ENCODE measurements around the gene COLEC12. TPM values are rescaled to one million over a fixed set of nuclear protein-coding genes. Genes with fewer than 3 reads are reported as not detected.

The COLEC12 gene
- total RNA-seq, 5 donors from 2014 or later (not counting 1 experiment from before 2014, with no cell fraction given): 0.07 to 0.32 TPM; not detected in 3

DNA sequence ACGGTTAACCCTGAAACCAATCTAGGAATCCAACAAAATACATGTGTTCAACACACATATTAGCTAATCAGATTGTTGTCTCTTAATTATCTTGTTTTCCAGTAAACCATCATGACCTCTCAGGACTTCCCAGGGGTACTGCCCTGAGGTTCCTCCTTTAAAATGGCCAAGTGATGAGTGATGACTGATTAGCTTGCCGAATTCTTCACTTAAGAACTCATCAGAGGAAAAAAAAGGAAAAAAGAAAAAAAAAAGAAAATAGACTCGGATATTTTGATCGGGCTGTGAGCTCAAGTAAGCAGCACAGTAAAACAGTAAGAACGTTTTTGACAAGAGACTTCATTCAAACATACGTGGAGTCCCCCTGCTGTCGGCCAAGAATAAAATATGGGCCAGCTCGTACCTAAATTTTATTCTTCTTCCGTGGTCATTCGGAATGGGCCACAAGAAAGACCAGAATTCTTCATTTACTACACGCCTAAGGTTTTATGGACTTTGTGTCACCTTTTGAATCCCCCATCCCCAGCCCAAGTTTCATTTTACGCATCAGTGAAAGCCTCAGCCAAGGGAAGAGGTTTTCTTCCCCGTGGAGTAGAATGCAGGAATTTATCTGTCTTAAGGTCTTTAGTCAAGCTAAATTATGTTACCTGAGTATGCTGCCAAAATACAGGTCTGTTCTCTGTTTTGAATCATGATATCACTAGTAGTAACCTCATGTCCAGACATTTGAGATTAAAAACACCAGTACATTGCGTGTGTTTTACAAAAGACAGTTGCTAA lies 40.5 kb downstream of the COLEC12 start:
- CTCF ChIA-PET: no interaction called here
- H3K27ac Mint-ChIP-seq: no peak overlapping the region
- no peaks in the 10 kb centered on the region for H3K36me3 Mint-ChIP-seq
- Histone ChIP-seq H3K4me1 (ENCODE audit: control insufficient read depth in 1 of 2, extremely low read depth in 1 of 2, insufficient read depth in 2 of 2, low read length in 2 of 2) (no peaks in the 10 kb centered on the region), H3K27ac (ENCODE audit: low read length) (no peak overlapping the region), H3K4me3 (ENCODE audit: control insufficient read depth in 1 of 2, extremely low read depth in 1 of 2, low read length in 1 of 2) (no peak overlapping the region), H3K27me3 (replicated peaks in 1 of 2; ENCODE audit: control insufficient read depth in 2 of 2, extremely low read depth in 1 of 2, insufficient read depth in 2 of 2, low read length in 1 of 2) (peaks cover 0 to 20% of the 10 kb centered on the region in 2 experiments), H3K9me3 (no peaks in the 10 kb centered on the region), H3K36me3 (ENCODE audit: control insufficient read depth in 2 of 2, extremely low read depth in 1 of 2, insufficient read depth in 1 of 2, low read length in 1 of 2) (no peaks in the 10 kb centered on the region)
- H3K9me3 Mint-ChIP-seq: peaks cover 0 to 9% (median 0%) of the 10 kb centered on the region in 3 donors
- DNase-seq: no peak
- ATAC-seq (replicated peaks in 1 of 4): no peak
- 90% methylated on average over 4 of the region's 14 CpGs for WGBS (ENCODE audit: insufficient coverage)
- POLR2A ChIA-PET: no interaction called here
- H3K4me3 Mint-ChIP-seq: no peak overlapping the region
- H3K27me3 Mint-ChIP-seq: peaks cover 42 to 48% of the 10 kb centered on the region in 2 donors
- no peaks in the 10 kb centered on the region for H3K4me1 Mint-ChIP-seq

GRCh38 chr18:457521-458412 lies 42.7 kb downstream of the COLEC12 start:
- no peaks in the 10 kb centered on the region for H3K36me3 Mint-ChIP-seq
- Histone ChIP-seq H3K36me3 (ENCODE audit: control insufficient read depth in 2 of 2, extremely low read depth in 1 of 2, insufficient read depth in 1 of 2, low read length in 1 of 2) (no peaks in the 10 kb centered on the region), H3K4me3 (ENCODE audit: control insufficient read depth in 1 of 2, extremely low read depth in 1 of 2, low read length in 1 of 2) (no peak overlapping the region), H3K9me3 (no peaks in the 10 kb centered on the region), H3K27ac (ENCODE audit: low read length) (no peak overlapping the region), H3K27me3 (replicated peaks in 1 of 2; ENCODE audit: control insufficient read depth in 2 of 2, extremely low read depth in 1 of 2, insufficient read depth in 2 of 2, low read length in 1 of 2) (peaks cover 0 to 10% of the 10 kb centered on the region in 2 experiments), H3K4me1 (ENCODE audit: control insufficient read depth in 1 of 2, extremely low read depth in 1 of 2, insufficient read depth in 2 of 2, low read length in 2 of 2) (no peaks in the 10 kb centered on the region)
- H3K27ac Mint-ChIP-seq: no peak overlapping the region
- WGBS (ENCODE audit: insufficient coverage): 92% methylated on average over 4 of the region's 12 CpGs
- peaks cover 34 to 42% of the 10 kb centered on the region in 2 donors for H3K27me3 Mint-ChIP-seq
- peaks cover 0 to 13% (median 2%) of the 10 kb centered on the region in 3 donors for H3K9me3 Mint-ChIP-seq
- CTCF ChIA-PET: no interaction called here
- H3K4me1 Mint-ChIP-seq: no peaks in the 10 kb centered on the region
- H3K4me3 Mint-ChIP-seq: no peak overlapping the region
- no peak for ATAC-seq (replicated peaks in 1 of 4)
- POLR2A ChIA-PET: no interaction called here
- no peak for DNase-seq

GRCh38 chr18:457140-457519 lies 43.4 kb downstream of the COLEC12 start:
- no peak overlapping the region for H3K4me3 Mint-ChIP-seq
- ATAC-seq (replicated peaks in 1 of 4) (no peak), DNase-seq (no peak)
- no peaks in the 10 kb centered on the region for H3K4me1 ChIP-seq (ENCODE audit: control insufficient read depth in 1 of 2, extremely low read depth in 1 of 2, insufficient read depth in 2 of 2, low read length in 2 of 2)
- H3K9me3 ChIP-seq: no peaks in the 10 kb centered on the region
- H3K27me3 ChIP-seq (replicated peaks in 1 of 2; ENCODE audit: control insufficient read depth in 2 of 2, extremely low read depth in 1 of 2, insufficient read depth in 2 of 2, low read length in 1 of 2): peaks cover 0 to 10% of the 10 kb centered on the region in 2 experiments
- peaks cover 0 to 15% (median 3%) of the 10 kb centered on the region in 3 donors for H3K9me3 Mint-ChIP-seq
- H3K36me3 ChIP-seq (ENCODE audit: control insufficient read depth in 2 of 2, extremely low read depth in 1 of 2, insufficient read depth in 1 of 2, low read length in 1 of 2): no peaks in the 10 kb centered on the region
- H3K27ac Mint-ChIP-seq: no peak overlapping the region
- 38% methylated on average over 7 of the region's 9 CpGs for WGBS (ENCODE audit: insufficient coverage)
- H3K27me3 Mint-ChIP-seq: peaks cover 33 to 42% of the 10 kb centered on the region in 2 donors
- CTCF ChIA-PET: no interaction called here
- no peak overlapping the region for H3K27ac ChIP-seq (ENCODE audit: low read length)
- H3K4me1 Mint-ChIP-seq: no peaks in the 10 kb centered on the region
- POLR2A ChIA-PET: no interaction called here
- no peaks in the 10 kb centered on the region for H3K36me3 Mint-ChIP-seq
- no peak overlapping the region for H3K4me3 ChIP-seq (ENCODE audit: control insufficient read depth in 1 of 2, extremely low read depth in 1 of 2, low read length in 1 of 2)

- no peak overlapping the region for H3K27ac ChIP-seq (ENCODE audit: low read length)
- H3K36me3 ChIP-seq (ENCODE audit: control insufficient read depth in 2 of 2, extremely low read depth in 1 of 2, insufficient read depth in 1 of 2, low read length in 1 of 2): no peaks in the 10 kb centered on the region
- H3K4me1 ChIP-seq (ENCODE audit: control insufficient read depth in 1 of 2, extremely low read depth in 1 of 2, insufficient read depth in 2 of 2, low read length in 2 of 2): no peaks in the 10 kb centered on the region
- peaks cover 0 to 10% of the 10 kb centered on the region in 2 experiments for H3K27me3 ChIP-seq (replicated peaks in 1 of 2; ENCODE audit: control insufficient read depth in 2 of 2, extremely low read depth in 1 of 2, insufficient read depth in 2 of 2, low read length in 1 of 2)
- H3K4me3 ChIP-seq (ENCODE audit: control insufficient read depth in 1 of 2, extremely low read depth in 1 of 2, low read length in 1 of 2): no peak overlapping the region
- POLR2A ChIA-PET: no interaction called here
- no peak overlapping the region for H3K27ac Mint-ChIP-seq
- WGBS (ENCODE audit: insufficient coverage): 86% methylated on average over 8 of the region's 22 CpGs
- H3K36me3 Mint-ChIP-seq: no peaks in the 10 kb centered on the region
- peaks cover 27 to 40% of the 10 kb centered on the region in 2 donors for H3K27me3 Mint-ChIP-seq
- CTCF ChIA-PET: no interaction called here
- ATAC-seq (replicated peaks in 1 of 4): no peak
- peaks cover 0 to 15% (median 4%) of the 10 kb centered on the region in 3 donors for H3K9me3 Mint-ChIP-seq
- no peak overlapping the region for H3K4me3 Mint-ChIP-seq
- H3K4me1 Mint-ChIP-seq: no peaks in the 10 kb centered on the region
- no peak for DNase-seq
- H3K9me3 ChIP-seq: no peaks in the 10 kb centered on the region
Observed at GRCh38 chr18:456361-457139, 44.0 kb downstream of the COLEC12 start.

GRCh38 chr18:453400-453799 lies 47.1 kb downstream of the COLEC12 start:
- DNase-seq (no peak), ATAC-seq (replicated peaks in 1 of 4) (no peak)
- H3K4me1 Mint-ChIP-seq: no peaks in the 10 kb centered on the region
- H3K27ac ChIP-seq (ENCODE audit: low read length): no peak overlapping the region
- no peak overlapping the region for H3K4me3 Mint-ChIP-seq
- H3K27me3 Mint-ChIP-seq: peaks cover 22 to 30% of the 10 kb centered on the region in 2 donors
- H3K36me3 Mint-ChIP-seq: no peaks in the 10 kb centered on the region
- no peak overlapping the region for H3K4me3 ChIP-seq (ENCODE audit: control insufficient read depth in 1 of 2, extremely low read depth in 1 of 2, low read length in 1 of 2)
- no peaks in the 10 kb centered on the region for H3K4me1 ChIP-seq (ENCODE audit: control insufficient read depth in 1 of 2, extremely low read depth in 1 of 2, insufficient read depth in 2 of 2, low read length in 2 of 2)
- ChIA-PET CTCF (no interaction called here), POLR2A (no interaction called here)
- H3K27ac Mint-ChIP-seq: no peak overlapping the region
- H3K9me3 ChIP-seq: no peaks in the 10 kb centered on the region
- peaks cover 0 to 29% (median 8%) of the 10 kb centered on the region in 3 donors for H3K9me3 Mint-ChIP-seq
- H3K36me3 ChIP-seq (ENCODE audit: control insufficient read depth in 2 of 2, extremely low read depth in 1 of 2, insufficient read depth in 1 of 2, low read length in 1 of 2): no peaks in the 10 kb centered on the region
- H3K27me3 ChIP-seq (replicated peaks in 1 of 2; ENCODE audit: control insufficient read depth in 2 of 2, extremely low read depth in 1 of 2, insufficient read depth in 2 of 2, low read length in 1 of 2): peaks cover 0 to 15% of the 10 kb centered on the region in 2 experiments
- WGBS (ENCODE audit: insufficient coverage): 85% methylated on average over 4 of the region's 4 CpGs

DNA sequence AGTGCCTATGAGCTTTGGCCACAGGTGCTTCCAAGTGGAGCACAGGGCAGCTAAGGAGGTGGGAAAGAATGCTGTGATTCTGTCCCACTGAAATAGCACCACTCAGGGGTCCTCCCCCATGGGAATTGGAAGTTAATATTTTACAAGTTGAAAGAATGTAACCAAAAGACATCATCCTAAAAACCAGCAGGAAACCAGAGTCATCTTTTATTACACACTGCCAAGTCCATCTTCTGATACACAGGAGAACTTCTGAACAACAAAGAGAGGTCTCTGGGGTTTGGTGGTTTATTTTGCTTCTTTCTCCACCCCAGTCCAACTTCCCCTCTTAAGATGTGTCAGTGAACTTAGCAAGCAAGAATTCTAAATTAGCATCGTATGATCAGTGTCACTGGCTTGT lies 47.7 kb downstream of the COLEC12 start:
- Histone ChIP-seq H3K27ac (ENCODE audit: low read length) (no peak overlapping the region), H3K4me1 (ENCODE audit: control insufficient read depth in 1 of 2, extremely low read depth in 1 of 2, insufficient read depth in 2 of 2, low read length in 2 of 2) (no peaks in the 10 kb centered on the region), H3K4me3 (ENCODE audit: control insufficient read depth in 1 of 2, extremely low read depth in 1 of 2, low read length in 1 of 2) (no peak overlapping the region), H3K9me3 (no peaks in the 10 kb centered on the region), H3K36me3 (ENCODE audit: control insufficient read depth in 2 of 2, extremely low read depth in 1 of 2, insufficient read depth in 1 of 2, low read length in 1 of 2) (no peaks in the 10 kb centered on the region), H3K27me3 (replicated peaks in 1 of 2; ENCODE audit: control insufficient read depth in 2 of 2, extremely low read depth in 1 of 2, insufficient read depth in 2 of 2, low read length in 1 of 2) (peaks cover 0 to 15% of the 10 kb centered on the region in 2 experiments)
- ATAC-seq (replicated peaks in 1 of 4) (no peak), DNase-seq (no peak)
- H3K9me3 Mint-ChIP-seq: peaks cover 0 to 29% (median 8%) of the 10 kb centered on the region in 3 donors
- H3K27me3 Mint-ChIP-seq: peaks cover 22 to 31% of the 10 kb centered on the region in 2 donors
- ChIA-PET CTCF (no interaction called here), POLR2A (no interaction called here)
- no peaks in the 10 kb centered on the region for H3K4me1 Mint-ChIP-seq
- H3K4me3 Mint-ChIP-seq: no peak overlapping the region
- no CpG with 5 or more reads among the region's 1 CpG for WGBS (ENCODE audit: insufficient coverage)
- H3K36me3 Mint-ChIP-seq: no peaks in the 10 kb centered on the region
- no peak overlapping the region for H3K27ac Mint-ChIP-seq
